H9 (cell line): ENCODE measurements around the gene KRT15. TPM values are rescaled to one million over a fixed set of nuclear protein-coding genes. Genes with fewer than 3 reads are reported as not detected.

Experiments used
- DNase-seq: peaks from one replicate; pipeline ENCODE4 v3.0.0-alpha.2; 2017
- H2AFZ ChIP-seq: one replicate; pipeline ENCODE4 v1.6.1; 2013; ENCODE audit warnings: mild to moderate bottlenecking, low read length, control low read depth, moderate library complexity
- H2AK5ac ChIP-seq: 2 replicates; pipeline ENCODE4 v1.6.1; 2013; ENCODE audit warnings: low read length, control low read depth, mixed read lengths; ENCODE audit not compliant: insufficient read length
- H2BK120ac ChIP-seq: one replicate; pipeline ENCODE4 v1.6.1; 2013; ENCODE audit warnings: low read depth, mild to moderate bottlenecking, low read length, control low read depth, inconsistent platforms; ENCODE audit not compliant: poor library complexity, severe bottlenecking
- H2BK12ac ChIP-seq: 2 replicates; pipeline ENCODE4 v1.6.1; 2013; ENCODE audit warnings: low read length, control low read depth, mixed read lengths, low read depth; ENCODE audit not compliant: insufficient read length
- H2BK15ac ChIP-seq: 2 replicates; pipeline ENCODE4 v1.6.1; 2013; ENCODE audit warnings: low read depth, low read length, control low read depth
- H2BK20ac ChIP-seq: one replicate; pipeline ENCODE4 v1.6.1; 2013; ENCODE audit warnings: low read depth, mild to moderate bottlenecking, low read length, control low read depth, inconsistent platforms; ENCODE audit not compliant: poor library complexity, severe bottlenecking
- H2BK5ac ChIP-seq: 2 replicates; pipeline ENCODE4 v1.6.1; 2013; ENCODE audit warnings: low read length, control low read depth, mixed read lengths; ENCODE audit not compliant: insufficient read length
- H3K14ac ChIP-seq: 2 replicates; pipeline ENCODE4 v1.6.1; 2013; ENCODE audit warnings: low read length, control low read depth; ENCODE audit not compliant: insufficient read depth
- H3K18ac ChIP-seq: 2 replicates; pipeline ENCODE4 v1.6.1; 2013; ENCODE audit warnings: low read depth, mild to moderate bottlenecking, mixed read lengths, low read length, control low read depth; ENCODE audit not compliant: insufficient read length
- H3K23ac ChIP-seq: 2 replicates; pipeline ENCODE4 v1.6.1; 2013; ENCODE audit warnings: low read length, control low read depth, mixed read lengths, low read depth; ENCODE audit not compliant: insufficient read length
- H3K23me2 ChIP-seq: 2 replicates; pipeline ENCODE4 v1.6.1; 2013; ENCODE audit warnings: low read depth, mild to moderate bottlenecking, mixed read lengths, low read length, control low read depth; ENCODE audit not compliant: insufficient read length, poor library complexity, severe bottlenecking
- H3K27ac ChIP-seq: 2 replicates; pipeline ENCODE4 v1.5.1; 2013; ENCODE audit warnings: low read length, control low read depth, mixed read lengths, low read depth; ENCODE audit not compliant: insufficient read length
- H3K27me3 ChIP-seq: 2 replicates; pipeline ENCODE4 v1.6.1; 2013; ENCODE audit warnings: low read length, control low read depth, inconsistent platforms; ENCODE audit not compliant: insufficient read depth
- H3K4ac ChIP-seq: 2 replicates; pipeline ENCODE4 v1.6.1; 2013; ENCODE audit warnings: low read depth, mild to moderate bottlenecking, control low read depth, inconsistent platforms, low read length, moderate library complexity
- H3K4me1 ChIP-seq: 2 replicates; pipeline ENCODE4 v1.6.1; 2013; ENCODE audit warnings: low read length, control low read depth, inconsistent platforms; ENCODE audit not compliant: insufficient read depth
- H3K4me2 ChIP-seq: 2 replicates; pipeline ENCODE4 v1.6.1; 2013; ENCODE audit warnings: low read length, control low read depth, mixed read lengths; ENCODE audit not compliant: insufficient read length, insufficient read depth
- H3K56ac ChIP-seq: 2 replicates; pipeline ENCODE4 v1.6.1; 2013; ENCODE audit warnings: low read depth, mild to moderate bottlenecking, mixed read lengths, low read length, control low read depth; ENCODE audit not compliant: insufficient read length
- H3K79me1 ChIP-seq: 2 replicates; pipeline ENCODE4 v1.6.1; 2013; ENCODE audit warnings: low read depth, mild to moderate bottlenecking, moderate library complexity, low read length, control low read depth, inconsistent platforms; ENCODE audit not compliant: insufficient read depth, poor library complexity, severe bottlenecking
- H3K79me2 ChIP-seq: 2 replicates; pipeline ENCODE4 v1.6.1; 2013; ENCODE audit warnings: low read length, control low read depth, inconsistent platforms; ENCODE audit not compliant: insufficient read depth
- H3K9ac ChIP-seq: 2 replicates; pipeline ENCODE4 v1.6.1; 2013; ENCODE audit warnings: low read length, control low read depth, mixed read lengths; ENCODE audit not compliant: insufficient read length; ENCODE audit errors: extremely low read depth
- H3K9me3 ChIP-seq: one replicate; pipeline ENCODE4 v1.6.1; 2013; ENCODE audit warnings: low read depth, low read length, inconsistent platforms; ENCODE audit not compliant: control insufficient read depth
- H3T11ph ChIP-seq: one replicate; pipeline ENCODE4 v1.6.1; 2013; ENCODE audit warnings: mild to moderate bottlenecking, low read length, control low read depth, inconsistent platforms
- H4K20me1 ChIP-seq: one replicate; pipeline ENCODE4 v1.6.1; 2013; ENCODE audit not compliant: control insufficient read depth, insufficient read length, insufficient read depth
- H4K5ac ChIP-seq: 2 replicates; pipeline ENCODE4 v1.6.1; 2013; ENCODE audit warnings: low read depth, mild to moderate bottlenecking, mixed read lengths, low read length, control low read depth; ENCODE audit not compliant: insufficient read length
- H4K8ac ChIP-seq: replicated peaks from 2 replicates; pipeline ENCODE4 v1.6.1; 2013; ENCODE audit warnings: low read length, control low read depth, mixed read lengths, low read depth; ENCODE audit not compliant: insufficient read length
- H4K91ac ChIP-seq: 2 replicates; pipeline ENCODE4 v1.6.1; 2013; ENCODE audit warnings: low read depth, mild to moderate bottlenecking, moderate library complexity, mixed read lengths, low read length, control low read depth; ENCODE audit not compliant: insufficient read length
- H3K27ac Mint-ChIP-seq, 3 experiments: 2 replicates in 2 of 3; 3 replicates in 1 of 3; pipeline ENCODE4 v1.8.0; 2020 to 2021; ENCODE audit warnings: mixed read lengths in 3 of 3, mild to moderate bottlenecking in 1 of 3, moderate library complexity in 1 of 3
- H3K27me3 Mint-ChIP-seq: 2 replicates; pipeline ENCODE4 v1.8.0; 2021; ENCODE audit warnings: low read depth, mild to moderate bottlenecking, moderate library complexity, mixed read lengths
- H3K36me3 Mint-ChIP-seq, 3 experiments: 2 replicates in 2 of 3; 3 replicates in 1 of 3; pipeline ENCODE4 v1.8.0; 2020 to 2021; ENCODE audit warnings: low read depth in 3 of 3, mixed read lengths in 3 of 3; ENCODE audit not compliant: insufficient read depth in 1 of 3
- H3K4me1 Mint-ChIP-seq, 2 experiments: 2 replicates each; pipeline ENCODE4 v1.8.0; 2020; ENCODE audit warnings: mixed read lengths in 2 of 2
- H3K4me3 Mint-ChIP-seq, 2 experiments: 2 replicates in 1 of 2; 3 replicates in 1 of 2; pipeline ENCODE4 v1.8.0; 2020 to 2021; ENCODE audit warnings: mild to moderate bottlenecking in 2 of 2, mixed read lengths in 2 of 2, moderate library complexity in 1 of 2
- H3K9me3 Mint-ChIP-seq, 2 experiments: 2 replicates in 1 of 2; 3 replicates in 1 of 2; pipeline ENCODE4 v1.8.0; 2020; ENCODE audit warnings: mild to moderate bottlenecking in 2 of 2, mixed read lengths in 2 of 2, moderate library complexity in 1 of 2
- WGBS: extraction: QIAGEN DNeasy Blood & Tissue Kit; methylation state at CpG from one replicate; pipeline ENCODE4 v1.1.7; 2013; ENCODE audit warnings: missing lambda C conversion rate, low lambda C conversion rate, mixed read lengths; ENCODE audit not compliant: insufficient read length; ENCODE audit errors: extremely low coverage; 5-methylcytosine and 5-hydroxymethylcytosine counted together
- total RNA-seq: library from RNA; stranded (reverse); gene quantifications from 2 replicates; pipeline ENCODE4 v1.2.1, GENCODE V29; 2021
- TF ChIP-seq, protein P1 (sequence below): fragments of 200-600 bp; sonication (generic); conservative IDR thresholded peaks from 3 replicates; pipeline ENCODE4 v1.8.0; 2021; ENCODE audit warnings: antibody characterized with exemption, mild to moderate bottlenecking

Gene KRT15
- total RNA-seq, 1 experiment from 2014 or later = 0.87 TPM

DNA sequence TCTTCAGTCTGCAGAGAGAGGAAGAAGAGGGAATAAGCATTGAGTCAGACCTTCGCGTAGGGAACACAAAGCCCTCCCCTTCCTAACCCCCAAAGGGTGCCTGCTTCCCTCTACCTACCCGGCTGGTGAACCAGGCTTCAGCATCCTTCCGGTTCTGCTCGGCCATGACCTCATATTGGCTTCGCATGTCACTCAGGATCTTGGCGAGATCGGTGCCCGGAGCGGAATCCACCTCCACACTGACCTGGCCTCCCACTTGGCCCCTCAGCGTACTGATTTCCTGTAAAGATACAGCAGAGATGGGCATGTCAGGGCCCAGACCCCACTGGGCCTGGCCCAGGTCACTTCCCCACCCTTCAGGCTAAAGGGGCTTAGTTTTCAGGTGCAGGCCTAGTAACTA lies 5.6 kb upstream of the KRT15 start:
- Mint-ChIP-seq H3K27me3 (no peaks in the 10 kb centered on the region; the same call in none of the 2 replicates), H3K4me1 (peaks cover 40 to 49% of the 10 kb centered on the region in 2 experiments), H3K9me3 (no peaks in the 10 kb centered on the region), H3K36me3 (peaks cover 25 to 43% (median 37%) of the 10 kb centered on the region in 3 experiments; a peak in 6 of 7 replicates), H3K27ac (peak overlapping the region in 1 of 3 experiments; percentile 70; a peak in 1 of 7 replicates), H3K4me3 (no peak overlapping the region)
- H2BK12ac ChIP-seq = no peak overlapping the region
- H4K8ac ChIP-seq = no peak overlapping the region
- no peak overlapping the region for H3K9ac ChIP-seq
- H4K20me1 ChIP-seq = no peaks in the 10 kb centered on the region
- TF ChIP-seq, protein P1, sequence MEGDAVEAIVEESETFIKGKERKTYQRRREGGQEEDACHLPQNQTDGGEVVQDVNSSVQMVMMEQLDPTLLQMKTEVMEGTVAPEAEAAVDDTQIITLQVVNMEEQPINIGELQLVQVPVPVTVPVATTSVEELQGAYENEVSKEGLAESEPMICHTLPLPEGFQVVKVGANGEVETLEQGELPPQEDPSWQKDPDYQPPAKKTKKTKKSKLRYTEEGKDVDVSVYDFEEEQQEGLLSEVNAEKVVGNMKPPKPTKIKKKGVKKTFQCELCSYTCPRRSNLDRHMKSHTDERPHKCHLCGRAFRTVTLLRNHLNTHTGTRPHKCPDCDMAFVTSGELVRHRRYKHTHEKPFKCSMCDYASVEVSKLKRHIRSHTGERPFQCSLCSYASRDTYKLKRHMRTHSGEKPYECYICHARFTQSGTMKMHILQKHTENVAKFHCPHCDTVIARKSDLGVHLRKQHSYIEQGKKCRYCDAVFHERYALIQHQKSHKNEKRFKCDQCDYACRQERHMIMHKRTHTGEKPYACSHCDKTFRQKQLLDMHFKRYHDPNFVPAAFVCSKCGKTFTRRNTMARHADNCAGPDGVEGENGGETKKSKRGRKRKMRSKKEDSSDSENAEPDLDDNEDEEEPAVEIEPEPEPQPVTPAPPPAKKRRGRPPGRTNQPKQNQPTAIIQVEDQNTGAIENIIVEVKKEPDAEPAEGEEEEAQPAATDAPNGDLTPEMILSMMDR = no peak
- H3K23me2 ChIP-seq = peaks cover 12% of the 10 kb centered on the region
- H3T11ph ChIP-seq = no peak overlapping the region
- no CpG with 5 or more reads among the region's 11 CpGs for WGBS
- no peak overlapping the region for H2BK20ac ChIP-seq
- H3K56ac ChIP-seq = no peak overlapping the region
- no peak overlapping the region for H3K27ac ChIP-seq
- H3K4me1 ChIP-seq = no peaks in the 10 kb centered on the region; the same call in 1 of the 2 replicates
- no peak for DNase-seq
- H3K14ac ChIP-seq = no peak overlapping the region
- no peak overlapping the region for H3K4ac ChIP-seq
- peaks cover 4% of the 10 kb centered on the region; the same call in 1 of the 2 replicates for H3K79me2 ChIP-seq
- no peaks in the 10 kb centered on the region for H3K9me3 ChIP-seq
- H3K27me3 ChIP-seq = no peaks in the 10 kb centered on the region
- no peak overlapping the region for H3K4me2 ChIP-seq
- no peak overlapping the region for H3K18ac ChIP-seq
- no peak overlapping the region for H2AFZ ChIP-seq
- no peak overlapping the region for H4K5ac ChIP-seq
- H3K23ac ChIP-seq = no peak overlapping the region
- no peak overlapping the region for H2BK120ac ChIP-seq
- H4K91ac ChIP-seq = no peak overlapping the region
- H2BK15ac ChIP-seq = no peak overlapping the region
- H2BK5ac ChIP-seq = no peak overlapping the region
- no peaks in the 10 kb centered on the region for H3K79me1 ChIP-seq
- H2AK5ac ChIP-seq = no peak overlapping the region
